ES-I3 (cell line): Measurements from ENCODE around the gene HAUS5.

Experiments used
- H3K36me3 ChIP-seq: 2 replicates; pipeline ENCODE4 v1.6.1; 2013; ENCODE audit warnings: mild to moderate bottlenecking, low read length, control low read depth, moderate library complexity; ENCODE audit not compliant: insufficient read depth
- H3K4me1 ChIP-seq: 2 replicates; pipeline ENCODE4 v1.6.1; 2013; ENCODE audit warnings: mild to moderate bottlenecking, control low read depth, low read length; ENCODE audit not compliant: insufficient read depth
- H3K9ac ChIP-seq: 2 replicates; pipeline ENCODE4 v1.6.1; 2013; ENCODE audit warnings: low read depth, mild to moderate bottlenecking, low read length, moderate library complexity
- H3K9me3 ChIP-seq: 2 replicates; pipeline ENCODE4 v1.6.1; 2013; ENCODE audit warnings: mild to moderate bottlenecking, low read length, moderate library complexity; ENCODE audit not compliant: control insufficient read depth, insufficient read depth

Gene HAUS5

DNA sequence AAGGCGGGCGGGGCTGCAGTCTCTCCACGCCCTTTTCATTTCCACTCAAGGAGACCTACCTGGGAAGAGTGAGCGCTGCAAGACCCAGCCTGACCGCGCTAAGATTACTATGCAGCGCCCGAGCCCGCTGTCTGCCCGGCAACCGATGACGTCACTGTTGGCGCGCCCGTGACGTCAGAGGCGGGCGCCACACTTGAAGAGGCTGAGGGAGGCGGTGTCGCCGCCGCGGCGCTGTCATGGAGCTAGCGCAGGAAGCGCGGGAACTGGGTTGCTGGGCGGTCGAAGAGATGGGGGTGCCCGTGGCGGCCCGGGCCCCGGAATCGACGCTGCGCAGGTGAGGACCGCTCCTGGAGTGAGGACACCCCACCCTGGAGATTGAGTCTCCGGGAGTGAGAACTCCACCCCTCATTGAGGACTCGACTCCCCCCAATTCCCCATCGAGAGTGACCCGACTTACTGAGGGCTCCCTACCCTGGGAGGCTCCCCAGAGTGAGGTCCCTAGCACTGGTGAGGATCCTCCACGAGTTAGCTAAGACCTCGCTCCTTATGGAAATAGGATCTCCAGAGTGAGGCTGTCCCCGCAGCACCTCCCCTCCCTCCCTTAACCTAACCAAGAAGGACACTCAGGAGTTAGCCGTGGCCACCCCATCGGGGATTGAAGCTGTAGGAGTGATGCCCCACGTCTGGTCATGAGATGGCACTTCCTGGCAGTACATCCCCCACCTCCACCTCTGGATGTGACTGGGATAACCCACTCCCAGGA lies at the start of gene HAUS5:
Gene HAUS5 (plus strand): TSS at position 177 of the 763 bp plus-strand sequence. CDS start 60 bp downstream, at position 237.
- H3K9ac ChIP-seq, result peak within 1 kb of the TSS; percentile 73
- H3K9me3 ChIP-seq, result peaks cover under 1% of the 10 kb centered on the region; the same call in 1 of the 2 replicates
- H3K4me1 ChIP-seq, result no peaks in the 10 kb centered on the region
- peaks cover 3% of the 10 kb centered on the region; the same call in 1 of the 2 replicates for H3K36me3 ChIP-seq

- Histone ChIP-seq H3K9me3 (no peaks in the 10 kb centered on the region), H3K36me3 (no peaks in the 10 kb centered on the region), H3K9ac (no peak overlapping the region), H3K4me1 (no peaks in the 10 kb centered on the region)
Observed at GRCh38 chr19:35562776-35563175, 49.8 kb upstream of the HAUS5 start.

- no peaks in the 10 kb centered on the region for H3K9me3 ChIP-seq
- H3K36me3 ChIP-seq, result no peaks in the 10 kb centered on the region
- H3K4me1 ChIP-seq, result no peaks in the 10 kb centered on the region
- no peak within 1 kb of the TSS for H3K9ac ChIP-seq
Observed at GRCh38 chr19:35563207-35563829, 49.2 kb upstream of the HAUS5 start, which contains the start of gene ATP4A. Gene ATP4A, minus strand, starts transcription at chr19:35563658. Its CDS starts 29 bp downstream, at chr19:35563629.

DNA sequence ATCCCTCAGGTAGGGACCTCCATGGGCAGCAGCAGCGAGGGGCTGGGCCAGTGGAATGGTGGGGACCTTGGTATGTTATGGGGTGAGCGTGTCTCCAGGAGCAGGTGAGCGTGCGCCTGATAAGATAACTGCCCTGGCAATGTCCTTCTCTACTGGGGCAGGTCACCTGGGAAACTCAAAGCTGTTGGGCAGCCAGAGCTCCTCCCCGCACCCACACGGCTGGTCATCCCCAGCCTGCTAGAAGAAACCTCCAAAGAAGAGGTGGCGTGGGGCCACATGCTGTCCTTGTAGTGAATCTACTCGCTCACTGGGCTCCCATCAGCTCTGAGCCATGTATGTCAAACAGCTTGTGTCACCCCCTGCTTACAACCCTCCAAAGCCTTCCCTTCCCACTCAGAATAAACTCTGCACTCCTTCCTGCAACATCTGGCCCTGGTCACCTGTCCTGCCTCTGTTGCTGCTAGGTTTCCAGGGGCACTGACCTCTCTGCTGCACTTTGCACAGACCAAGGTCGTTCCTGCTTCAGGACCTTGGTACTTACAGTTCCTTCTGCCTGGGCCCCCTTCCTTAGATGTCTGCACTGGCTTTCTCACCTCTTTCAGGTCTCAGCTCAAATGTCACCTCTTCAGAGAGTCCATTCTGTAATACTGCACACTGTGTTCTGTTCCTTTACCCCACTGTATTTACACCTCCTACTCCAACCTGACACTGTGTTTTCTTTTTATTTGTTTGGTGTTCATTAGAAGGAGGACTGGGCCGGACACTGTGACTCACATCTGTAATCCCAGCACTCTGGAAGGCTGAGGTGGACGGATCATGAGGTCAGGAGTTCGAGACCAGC lies 47.3 kb upstream of the HAUS5 start:
- H3K9me3 ChIP-seq, result no peaks in the 10 kb centered on the region
- H3K36me3 ChIP-seq, result no peaks in the 10 kb centered on the region
- no peaks in the 10 kb centered on the region for H3K4me1 ChIP-seq
- H3K9ac ChIP-seq, result no peak overlapping the region

GRCh38 chr19:35566738-35567137 lies 45.8 kb upstream of the HAUS5 start:
- no peak overlapping the region for H3K9ac ChIP-seq
- H3K9me3 ChIP-seq, result no peaks in the 10 kb centered on the region
- H3K36me3 ChIP-seq, result no peaks in the 10 kb centered on the region
- H3K4me1 ChIP-seq, result no peaks in the 10 kb centered on the region

GRCh38 chr19:35569281-35569781 lies 43.2 kb upstream of the HAUS5 start:
- Histone ChIP-seq H3K4me1 (no peaks in the 10 kb centered on the region), H3K9me3 (no peaks in the 10 kb centered on the region)

DNA sequence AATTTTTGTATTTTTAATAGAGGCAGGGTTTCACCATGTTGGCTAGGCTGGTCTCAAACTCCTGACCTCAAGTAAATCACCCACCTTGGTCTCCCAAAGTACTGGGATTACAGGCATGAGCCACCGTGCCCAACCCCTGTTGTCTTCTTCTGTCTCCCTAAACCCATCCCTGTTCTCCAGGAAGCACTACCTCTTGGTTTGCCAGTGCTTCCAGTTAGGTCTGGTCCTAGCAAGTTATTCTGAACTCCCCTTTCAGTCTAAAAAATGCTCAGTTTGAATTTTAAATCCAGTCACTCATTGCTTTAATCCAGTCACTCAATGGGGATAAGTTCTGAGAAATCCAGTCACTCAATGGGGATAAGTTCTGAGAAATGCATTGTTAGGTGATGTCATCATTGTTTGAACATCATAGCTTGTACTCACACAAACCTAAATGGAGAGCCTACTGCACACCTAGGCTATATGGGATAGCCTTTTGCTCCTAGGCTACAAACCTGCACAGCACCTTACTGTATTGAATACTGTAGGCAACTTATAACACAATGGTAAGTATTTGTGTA lies 41.0 kb upstream of the HAUS5 start:
- Histone ChIP-seq H3K36me3 (no peaks in the 10 kb centered on the region), H3K9ac (no peak overlapping the region), H3K9me3 (peaks cover 2% of the 10 kb centered on the region; the same call in 1 of the 2 replicates), H3K4me1 (no peaks in the 10 kb centered on the region)

More at GRCh38 chr19:35569281-35569781, 43.2 kb upstream of the HAUS5 start:
- Histone ChIP-seq H3K36me3 (no peaks in the 10 kb centered on the region), H3K9ac (no peak overlapping the region)

GRCh38 chr19:35577918-35578317 lies 34.6 kb upstream of the HAUS5 start:
- no peaks in the 10 kb centered on the region for H3K4me1 ChIP-seq
- H3K9ac ChIP-seq, result no peak overlapping the region
- H3K36me3 ChIP-seq, result no peaks in the 10 kb centered on the region
- peaks cover 2% of the 10 kb centered on the region; the same call in 1 of the 2 replicates for H3K9me3 ChIP-seq

DNA sequence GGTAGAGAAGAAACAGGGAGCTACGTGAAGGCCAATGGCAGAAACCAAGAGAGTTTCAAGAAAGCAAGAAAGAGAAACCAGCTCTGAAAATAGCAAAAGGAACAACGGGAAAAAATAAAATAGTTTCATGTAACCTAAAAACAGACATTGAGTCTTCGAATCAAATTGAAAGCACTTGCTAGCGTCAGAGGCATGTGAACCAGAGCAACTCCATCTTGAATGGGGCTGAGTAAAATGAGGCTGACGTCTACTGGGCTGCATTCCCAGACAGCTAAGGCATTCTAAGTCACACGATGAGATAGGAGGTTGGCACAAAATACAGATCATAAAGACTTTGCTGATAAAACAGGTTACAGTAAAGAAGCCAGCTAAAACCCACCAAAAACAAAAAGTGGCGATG lies 33.8 kb upstream of the HAUS5 start:
- Histone ChIP-seq H3K9ac (no peak overlapping the region), H3K9me3 (peaks cover 2% of the 10 kb centered on the region; the same call in 1 of the 2 replicates), H3K4me1 (no peaks in the 10 kb centered on the region), H3K36me3 (no peaks in the 10 kb centered on the region)

- H3K4me1 ChIP-seq, result no peaks in the 10 kb centered on the region
- H3K9ac ChIP-seq, result no peak overlapping the region
- no peaks in the 10 kb centered on the region for H3K9me3 ChIP-seq
- H3K36me3 ChIP-seq, result no peaks in the 10 kb centered on the region
Observed at GRCh38 chr19:35582760-35583159, 29.8 kb upstream of the HAUS5 start.

DNA sequence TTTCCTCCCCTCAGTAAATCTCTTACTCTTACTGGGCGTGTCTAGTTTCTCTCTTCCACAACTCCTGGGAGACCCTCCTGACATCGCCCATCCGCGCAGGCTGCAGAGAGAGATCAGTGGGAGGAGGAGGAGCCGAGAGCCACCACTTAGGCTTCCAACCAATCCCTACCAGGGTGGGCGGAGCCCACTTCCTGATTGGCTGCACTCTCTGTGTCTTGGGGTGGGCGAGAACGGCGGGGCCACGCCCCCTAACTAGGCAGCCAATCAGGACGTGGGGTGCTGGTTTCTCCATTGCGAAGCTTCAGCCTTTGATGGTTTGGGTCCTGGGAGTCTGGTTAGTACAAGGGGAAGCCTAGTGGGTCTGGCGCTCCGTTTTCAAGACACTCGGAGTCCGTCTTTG lies 26.7 kb upstream of the HAUS5 start, which contains the start of gene PMIS2:
Gene PMIS2 (plus strand): TSS at position 326 of the 400 bp plus-strand sequence. CDS start 87 bp downstream, outside the sequence.
- H3K36me3 ChIP-seq, result no peaks in the 10 kb centered on the region
- no peaks in the 10 kb centered on the region for H3K9me3 ChIP-seq
- H3K9ac ChIP-seq, result no peak within 1 kb of the TSS; the same call in 1 of the 2 replicates

DNA sequence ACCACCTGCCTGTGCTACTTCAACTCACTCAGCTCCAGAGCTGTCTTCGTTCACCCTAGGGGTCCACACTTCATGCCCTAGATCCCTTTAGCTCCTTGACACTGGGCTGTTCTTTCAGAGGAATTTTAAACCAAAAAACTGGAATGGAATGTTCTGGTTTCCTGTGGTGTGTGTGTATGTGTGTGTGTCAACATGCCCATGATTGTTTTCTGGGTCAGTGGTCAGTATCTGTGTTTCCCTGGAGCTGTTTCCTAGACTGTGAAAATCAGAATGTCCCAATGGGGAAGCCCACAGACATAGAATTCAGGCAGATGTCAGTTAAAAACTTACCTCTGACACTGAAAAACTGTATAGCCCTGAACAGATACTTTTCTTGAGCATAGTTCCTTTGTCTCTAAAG lies 25.2 kb upstream of the HAUS5 start:
- Histone ChIP-seq H3K9ac (no peak overlapping the region), H3K36me3 (no peaks in the 10 kb centered on the region), H3K9me3 (no peaks in the 10 kb centered on the region), H3K4me1 (no peaks in the 10 kb centered on the region)

More for the DNA sequence above, 26.7 kb upstream of the HAUS5 start, which contains the start of gene PMIS2:
- H3K4me1 ChIP-seq, result no peaks in the 10 kb centered on the region

- no peaks in the 10 kb centered on the region for H3K36me3 ChIP-seq
- H3K4me1 ChIP-seq, result no peaks in the 10 kb centered on the region
- no peak overlapping the region for H3K9ac ChIP-seq
- no peaks in the 10 kb centered on the region for H3K9me3 ChIP-seq
Observed at GRCh38 chr19:35590875-35591274, 21.7 kb upstream of the HAUS5 start.

DNA sequence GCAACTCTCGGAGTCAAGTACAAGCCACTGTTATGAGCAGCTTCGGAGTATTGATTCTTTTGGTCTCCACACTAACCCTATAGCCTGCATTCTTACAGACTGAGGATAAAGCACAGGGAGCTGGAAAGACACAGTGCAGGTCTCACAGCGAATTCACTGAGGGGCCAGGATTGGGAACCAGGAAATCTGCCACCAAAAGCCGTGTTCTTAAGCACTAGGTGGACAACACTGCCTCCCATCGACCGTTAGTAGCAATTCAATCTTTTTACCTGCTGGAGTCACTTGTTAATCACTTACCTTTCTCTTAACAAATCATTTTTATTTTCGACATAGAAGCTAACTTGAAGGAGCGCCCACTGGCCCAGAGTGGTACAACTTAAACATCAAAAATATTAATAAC lies 20.3 kb upstream of the HAUS5 start:
- no peak overlapping the region for H3K9ac ChIP-seq
- no peaks in the 10 kb centered on the region for H3K36me3 ChIP-seq
- H3K4me1 ChIP-seq, result no peaks in the 10 kb centered on the region
- no peaks in the 10 kb centered on the region for H3K9me3 ChIP-seq
